ENCODE data around the gene MLST8.
"Not testable (repeated sequence)": the region's sequence is repeated elsewhere in the genome, so short reads cannot be mapped to it uniquely, and the experiment has no call there.

Gene MLST8

DNA sequence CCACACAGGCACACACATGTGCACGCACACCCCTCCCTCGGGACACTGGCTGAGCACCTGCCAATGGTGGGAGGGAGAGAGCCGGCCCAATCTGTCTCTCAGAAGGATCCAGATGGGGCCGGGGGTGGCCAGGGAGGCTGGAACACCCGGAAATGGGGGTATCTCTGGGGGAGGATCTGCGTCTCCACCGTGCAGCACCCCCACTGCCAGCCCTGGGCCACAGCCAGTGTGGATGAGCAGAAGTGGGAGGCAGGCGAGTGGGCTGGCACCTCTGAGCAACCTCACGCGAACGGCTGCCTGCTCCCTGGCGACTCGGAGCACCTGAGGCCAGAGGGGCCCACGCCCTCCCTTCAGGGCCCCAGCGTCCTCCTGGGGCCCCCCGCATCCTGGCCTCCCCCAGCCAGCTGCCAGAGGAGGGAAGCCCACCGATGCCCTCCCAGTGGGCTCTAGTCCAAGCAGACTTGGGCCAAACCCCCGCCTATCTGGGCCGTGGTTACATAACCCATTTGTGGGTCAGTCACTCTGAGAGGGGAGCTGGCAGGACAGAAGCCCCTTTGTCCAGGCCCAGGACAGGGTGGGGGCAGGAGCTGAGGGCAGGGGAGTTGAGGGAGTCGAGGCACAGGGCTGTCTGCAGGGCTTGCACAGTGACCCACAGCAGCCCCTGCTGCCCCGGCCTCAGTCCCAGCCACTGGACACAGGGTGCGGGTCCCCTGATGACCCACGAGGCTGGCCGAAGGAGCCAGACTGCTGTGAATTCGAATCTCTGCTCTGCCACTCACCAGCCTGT lies 14.4 kb upstream of the MLST8 start:
- no peak for DNase-seq

DNA sequence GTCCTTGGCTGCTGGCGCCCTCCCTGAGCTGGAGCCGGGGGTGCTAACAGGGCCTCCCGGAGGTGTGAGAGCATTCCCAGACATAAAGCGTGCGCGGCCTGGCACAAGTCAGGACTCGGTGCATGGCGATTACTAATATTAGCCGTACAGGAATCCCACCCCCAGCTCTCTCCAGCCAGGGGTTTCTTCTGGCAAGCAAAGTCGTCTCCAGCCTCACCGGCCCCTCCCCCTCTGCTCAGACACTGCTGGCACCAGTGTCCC lies 13.9 kb upstream of the MLST8 start:
- no peak for DNase-seq

DNA sequence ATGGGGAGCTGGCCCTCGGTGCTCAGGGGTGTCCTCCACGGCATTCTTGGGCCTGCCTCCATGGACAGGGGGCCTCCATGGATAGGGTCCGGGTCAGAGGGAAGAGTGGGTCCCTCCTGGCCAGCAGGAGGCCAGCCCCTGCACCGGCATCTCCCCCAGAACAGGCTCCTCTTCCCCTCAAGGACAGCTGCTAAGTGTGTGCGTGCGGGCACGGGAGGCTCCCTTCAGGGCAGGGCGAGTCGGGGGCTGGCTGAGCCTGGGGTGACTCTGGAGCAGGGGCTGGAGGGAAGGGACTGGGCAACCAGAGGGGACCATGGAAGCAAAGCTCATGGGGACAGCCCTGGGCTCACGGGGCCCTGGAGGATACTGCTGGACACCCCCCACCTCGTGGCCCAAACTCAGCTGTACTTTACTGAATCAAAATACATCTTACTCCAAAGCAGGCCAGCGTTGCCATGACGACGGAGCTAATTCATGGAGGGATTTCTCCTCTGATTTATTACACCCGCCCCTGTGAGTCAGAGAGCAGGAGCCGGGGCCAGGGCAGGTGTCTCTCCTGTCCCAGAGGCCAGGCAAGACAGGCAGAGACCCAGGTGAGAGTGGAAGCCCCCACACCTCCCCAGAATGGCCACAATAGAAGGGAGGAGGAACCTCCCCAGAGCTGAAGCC lies 11.0 kb upstream of the MLST8 start:
- no peak for DNase-seq

DNA sequence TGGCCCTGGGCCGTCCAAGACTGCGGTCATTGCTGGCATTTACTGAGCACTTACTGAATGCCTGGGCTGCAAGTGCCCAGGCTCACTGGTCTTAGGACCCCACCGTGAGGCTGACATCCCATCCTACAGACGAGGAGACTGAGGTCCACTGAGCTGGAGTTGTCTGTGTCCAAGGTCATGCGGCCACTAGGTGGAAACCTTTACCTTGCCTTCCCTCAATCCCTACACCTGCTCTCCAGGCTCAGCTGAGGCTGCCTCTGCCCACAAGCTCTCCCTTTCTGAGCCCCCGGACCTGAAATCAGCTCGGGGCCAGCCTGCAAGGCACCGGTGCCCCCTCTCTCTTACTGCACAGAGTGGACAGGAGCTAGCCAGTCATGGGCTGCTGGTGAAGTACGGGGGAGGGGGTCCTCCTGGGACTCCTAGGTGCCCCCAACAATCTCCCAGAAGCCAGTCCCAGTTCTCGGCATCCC lies 10.4 kb upstream of the MLST8 start:
- DNase-seq, result peak; percentile 42

DNA sequence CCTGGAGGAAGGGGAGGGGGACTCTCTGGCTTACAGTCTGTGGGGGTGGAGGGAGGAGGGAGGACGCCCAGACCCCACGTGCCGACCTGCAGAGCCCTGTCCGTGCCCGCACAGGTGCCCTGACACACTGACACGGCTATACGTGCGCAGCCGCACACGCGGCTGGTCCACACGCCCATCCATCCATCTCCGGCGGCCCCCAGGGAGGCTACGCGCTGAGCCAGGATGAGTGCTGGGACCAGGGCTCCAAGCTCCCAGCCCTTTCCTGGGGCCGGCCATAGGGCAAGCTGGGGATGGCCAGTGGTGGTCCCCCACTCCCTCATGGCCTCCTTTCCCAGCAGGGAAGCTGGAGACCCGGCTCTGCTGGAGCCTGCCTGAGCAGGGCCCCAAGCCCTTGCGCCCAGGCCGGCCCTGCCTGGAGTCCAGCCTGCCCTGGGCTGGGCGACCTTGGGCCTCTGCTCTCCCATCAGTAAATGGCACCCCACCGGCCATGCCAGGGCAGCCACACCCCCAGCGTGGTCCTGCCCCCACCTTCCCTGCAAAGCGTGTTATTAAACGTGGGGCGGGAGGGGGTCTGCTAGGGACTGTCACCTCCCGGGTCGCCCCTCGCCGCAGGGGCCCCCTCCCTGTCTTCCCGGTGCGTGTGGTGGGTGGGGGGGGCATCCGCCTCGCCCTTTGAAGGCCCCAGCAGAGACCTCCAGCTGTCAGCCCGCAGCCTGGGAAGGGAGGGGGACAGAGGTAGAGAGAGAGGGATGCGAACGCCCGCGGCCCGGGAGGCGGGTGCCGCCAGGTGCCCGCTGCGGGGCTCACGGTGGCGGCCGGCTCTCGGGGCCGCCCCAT lies 9.7 kb upstream of the MLST8 start:
- no peak for DNase-seq

DNA sequence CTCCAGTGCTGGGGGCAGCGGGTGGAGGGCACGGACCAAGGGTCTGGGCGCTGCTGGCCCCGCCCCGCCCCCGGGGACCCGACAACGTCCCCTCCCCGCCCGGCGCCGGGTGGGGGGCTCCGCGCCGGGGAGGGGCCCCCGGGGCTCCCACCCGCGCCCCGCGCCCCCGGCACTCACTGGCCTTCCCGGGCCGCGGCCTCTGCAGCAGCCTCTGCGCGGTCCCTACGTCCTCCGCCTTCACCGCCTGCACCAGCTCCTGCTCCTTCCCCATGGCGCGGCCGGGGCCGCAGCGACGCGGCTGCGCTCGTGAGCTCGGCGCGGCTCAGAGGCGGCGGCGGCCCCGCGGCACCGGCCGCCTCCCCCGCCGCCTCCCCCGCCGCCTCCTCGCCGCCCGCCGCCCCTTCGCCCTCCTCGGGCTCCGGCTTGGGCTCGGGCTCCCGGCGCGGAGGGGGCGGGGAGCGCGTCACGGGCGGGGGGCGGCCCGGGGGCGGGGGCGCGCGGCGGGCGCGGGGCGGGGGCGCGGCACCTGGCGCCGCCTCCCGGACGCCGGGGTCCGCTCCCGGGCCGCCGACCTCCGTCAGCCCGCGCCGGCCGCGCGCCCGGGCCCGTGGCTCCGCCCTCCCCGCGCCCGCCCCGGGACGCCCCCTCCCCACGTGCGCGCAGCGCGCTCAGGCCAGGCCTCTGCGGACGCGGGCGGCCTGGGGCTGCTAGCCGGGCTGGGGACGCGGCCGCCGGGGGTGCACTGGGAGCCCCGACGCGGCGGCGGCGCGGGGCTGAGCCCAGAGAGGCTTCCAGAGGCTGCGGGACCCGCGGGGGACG lies 8.9 kb upstream of the MLST8 start, which contains the start of gene CASKIN1:
CASKIN1 (minus strand) TSS at position 444 of the 819 bp plus-strand sequence; CDS start at position 271, 173 bp downstream.
- DNase-seq, result no peak

DNA sequence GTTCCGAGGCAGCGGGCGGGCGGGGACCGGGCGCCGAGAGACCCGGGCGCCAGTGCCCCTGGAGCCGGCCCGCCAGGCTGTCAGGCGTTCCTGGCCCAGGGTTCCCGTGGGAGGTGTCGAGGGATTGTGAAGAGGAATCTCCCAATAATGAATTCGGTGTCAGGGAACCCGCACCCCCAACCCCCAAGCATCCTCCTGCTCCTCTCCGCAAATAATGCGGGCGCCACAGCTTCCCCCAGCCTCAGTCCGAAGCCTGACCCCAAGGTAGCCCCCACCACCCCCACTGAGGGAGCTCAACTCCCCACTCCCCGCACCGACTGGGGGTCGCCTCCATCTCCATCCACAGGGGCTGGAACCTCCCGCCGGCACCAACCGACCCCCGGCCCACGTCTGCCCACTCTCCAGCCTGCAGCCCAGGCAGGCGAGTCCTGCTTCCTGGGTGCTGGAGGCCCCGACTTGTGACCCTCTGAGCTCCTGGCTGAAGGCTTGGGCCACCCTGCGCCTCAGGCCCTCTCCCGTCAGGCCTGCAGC lies 8.2 kb upstream of the MLST8 start:
- no peak for DNase-seq

DNA sequence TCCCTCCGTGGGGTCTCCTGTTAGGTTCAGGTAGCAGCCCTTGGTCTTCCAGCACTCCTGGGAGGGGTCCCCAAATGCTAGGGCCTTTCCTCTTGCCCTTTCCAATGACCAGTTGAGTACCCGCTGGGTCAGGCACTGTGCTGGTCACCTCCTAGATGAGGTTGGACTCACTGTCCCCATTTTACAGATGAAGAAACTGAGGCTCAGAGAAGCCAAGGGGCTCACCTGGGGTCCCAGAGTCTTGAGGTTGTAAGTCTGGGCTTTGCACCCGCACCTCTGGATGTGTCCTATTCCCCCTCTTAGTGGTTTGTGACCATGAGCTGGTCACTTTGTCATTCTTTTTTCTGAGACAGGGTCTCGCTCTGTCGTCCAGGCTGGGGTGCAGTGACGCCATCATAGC lies 7.5 kb upstream of the MLST8 start:
- DNase-seq, result no peak

DNA sequence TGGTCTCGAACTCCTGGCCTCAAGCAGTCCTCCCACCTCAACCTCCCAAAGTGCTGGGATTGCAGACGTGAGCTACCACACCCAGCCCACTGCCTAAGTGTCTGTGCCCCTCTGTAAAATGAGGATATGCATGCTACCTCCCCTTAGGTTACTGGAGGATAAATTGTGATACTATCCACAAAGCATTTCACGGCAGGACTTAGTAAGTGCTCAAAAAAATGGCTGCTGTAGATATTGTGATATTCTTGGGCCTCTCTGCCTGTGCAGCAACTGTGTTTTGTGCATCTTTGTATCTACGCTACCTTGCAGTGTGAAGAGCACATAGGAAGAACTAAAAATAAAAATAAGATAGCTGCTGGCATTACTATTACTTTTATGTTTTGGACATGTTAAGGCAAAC lies 7.0 kb upstream of the MLST8 start:
- DNase-seq, result no peak

DNA sequence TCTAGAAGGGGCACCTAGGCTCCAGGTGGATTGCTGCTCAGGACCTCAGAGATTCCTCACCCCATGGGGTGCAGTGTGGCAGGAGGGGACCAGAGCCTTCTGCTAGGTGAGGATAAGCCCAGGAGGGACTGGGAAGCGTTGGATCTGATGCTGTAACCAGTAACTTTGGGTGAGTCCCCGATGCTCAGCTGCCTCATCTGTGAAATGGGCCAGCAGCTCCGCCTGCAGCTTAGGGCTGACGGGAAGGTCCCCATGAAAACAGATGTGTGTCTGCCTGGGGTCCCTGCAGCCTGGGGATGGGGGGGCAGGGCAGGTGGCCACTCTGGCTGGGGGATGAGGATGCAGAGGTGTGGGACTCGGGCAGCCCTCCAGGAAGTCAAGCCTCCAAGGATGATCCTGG lies 6.2 kb upstream of the MLST8 start:
- no peak for DNase-seq

DNA sequence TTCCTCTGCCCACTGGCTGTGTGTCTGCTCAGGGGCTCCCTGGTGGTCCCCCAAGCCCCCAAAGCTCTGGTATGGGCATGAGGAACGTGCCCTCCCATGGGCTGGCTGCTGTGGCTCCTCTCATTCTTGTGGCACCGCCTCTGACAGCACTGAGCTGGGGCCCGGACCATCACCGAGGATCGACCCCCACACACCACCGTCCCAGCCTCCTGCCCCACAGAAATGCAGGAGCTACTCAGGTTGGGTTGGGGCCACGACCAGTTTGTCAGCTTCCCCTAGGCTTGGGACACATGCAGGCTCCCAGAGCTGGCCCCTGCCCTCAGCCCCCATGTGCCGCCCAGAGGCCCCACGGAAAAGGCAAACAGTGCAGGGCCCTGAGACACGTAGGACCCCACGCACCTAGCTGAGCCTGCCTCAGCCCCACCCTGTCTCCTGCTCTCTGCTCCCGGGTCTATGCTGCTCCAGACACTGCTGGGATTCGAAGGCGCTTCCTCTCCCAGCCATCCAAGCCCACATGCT lies 5.6 kb upstream of the MLST8 start:
- no peak for DNase-seq

DNA sequence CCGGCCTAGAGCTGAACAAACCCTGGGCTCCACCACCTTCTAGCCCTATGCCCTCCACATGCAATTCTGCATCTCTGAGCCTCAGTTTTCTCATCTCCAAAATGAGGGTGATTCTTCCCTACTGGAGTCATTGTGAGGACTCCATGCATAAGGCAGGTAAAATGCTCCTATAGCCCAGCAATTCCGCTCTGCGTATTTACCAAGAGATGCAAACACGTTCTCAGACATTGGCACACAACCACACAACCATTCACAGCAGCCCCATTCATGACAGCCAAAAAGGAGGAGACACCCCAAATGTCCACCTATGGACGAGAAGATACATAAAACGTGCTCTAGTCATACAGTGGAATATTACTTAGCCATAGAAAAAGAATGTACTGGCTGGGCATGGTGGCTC lies 4.9 kb upstream of the MLST8 start:
- no peak for DNase-seq

DNA sequence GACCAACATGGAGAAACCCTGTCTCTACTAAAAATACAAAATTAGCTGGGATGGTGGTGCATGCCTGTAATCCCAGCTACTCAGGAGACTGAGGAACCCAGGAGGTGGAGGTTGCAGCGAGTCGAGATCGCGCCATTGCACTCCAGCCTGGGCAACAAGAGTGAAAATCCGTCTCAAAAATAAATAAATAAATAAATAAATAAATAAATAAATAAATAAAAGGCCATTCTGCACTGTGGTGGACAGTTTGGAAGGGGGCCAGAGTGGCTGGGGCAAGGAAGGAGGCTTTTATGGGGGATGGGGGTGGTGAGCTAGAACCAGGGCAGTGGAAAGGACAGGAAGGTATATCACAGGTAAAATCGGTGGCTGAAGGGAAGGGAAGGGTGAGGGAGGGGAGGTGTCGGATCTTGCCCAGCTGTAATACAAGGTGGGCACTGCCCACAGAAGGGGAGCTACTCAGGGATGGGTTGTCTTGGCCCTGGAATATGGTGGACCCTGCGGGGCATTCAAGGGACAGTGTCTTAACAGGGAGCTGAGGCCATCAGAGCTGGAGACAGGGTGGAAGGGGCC lies 2.0 kb upstream of the MLST8 start:
- not testable (repeated sequence) for DNase-seq

DNA sequence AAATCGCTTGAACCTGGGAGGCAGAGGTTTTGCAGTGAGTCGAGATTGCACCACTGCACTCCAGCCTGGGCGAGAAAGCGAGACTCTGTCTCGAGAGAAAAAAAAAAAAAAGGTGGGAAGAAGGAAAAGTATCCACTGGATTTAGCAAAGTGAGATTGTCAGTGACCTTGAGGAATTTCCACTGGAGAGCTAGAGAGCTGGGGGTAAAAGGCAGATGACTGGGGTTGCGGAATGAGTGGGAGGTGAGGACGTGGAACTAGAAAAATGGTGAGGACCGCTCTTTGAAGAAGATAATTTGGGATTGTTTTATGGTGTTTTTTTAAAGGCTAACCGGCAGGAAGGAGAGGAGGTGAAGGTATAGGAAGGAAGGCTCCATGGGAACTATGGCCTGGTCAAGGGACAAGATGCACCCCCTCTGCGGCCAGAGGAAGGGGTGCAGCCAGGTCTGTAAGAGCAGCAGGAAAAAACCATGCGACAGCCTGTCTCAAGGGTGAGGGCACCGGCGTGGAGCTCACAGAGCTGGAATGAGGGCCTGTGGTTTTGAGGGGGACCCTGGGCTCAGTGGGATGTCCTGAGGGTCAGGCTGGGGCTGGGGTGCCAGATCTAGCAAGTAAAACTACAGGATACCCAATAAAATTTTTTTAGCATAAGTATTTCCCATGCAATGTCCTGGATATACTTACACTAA lies 694 bp upstream of the MLST8 start:
- DNase-seq, result no peak

DNA sequence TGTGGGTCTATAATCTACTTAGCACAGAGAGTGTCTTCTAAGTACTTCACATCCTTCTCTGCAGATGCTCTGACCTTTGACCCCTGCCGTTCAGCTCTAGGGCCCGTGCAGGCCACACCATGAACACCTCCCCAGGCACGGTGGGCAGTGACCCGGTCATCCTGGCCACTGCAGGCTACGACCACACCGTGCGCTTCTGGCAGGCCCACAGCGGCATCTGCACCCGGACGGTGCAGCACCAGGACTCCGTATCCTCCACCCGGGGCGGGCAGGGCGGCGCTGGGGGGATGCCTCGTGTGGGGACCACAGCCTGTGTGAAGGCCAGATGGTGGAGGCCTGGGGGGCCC lies 686 bp downstream of the MLST8 start:
- no peak for DNase-seq

DNA sequence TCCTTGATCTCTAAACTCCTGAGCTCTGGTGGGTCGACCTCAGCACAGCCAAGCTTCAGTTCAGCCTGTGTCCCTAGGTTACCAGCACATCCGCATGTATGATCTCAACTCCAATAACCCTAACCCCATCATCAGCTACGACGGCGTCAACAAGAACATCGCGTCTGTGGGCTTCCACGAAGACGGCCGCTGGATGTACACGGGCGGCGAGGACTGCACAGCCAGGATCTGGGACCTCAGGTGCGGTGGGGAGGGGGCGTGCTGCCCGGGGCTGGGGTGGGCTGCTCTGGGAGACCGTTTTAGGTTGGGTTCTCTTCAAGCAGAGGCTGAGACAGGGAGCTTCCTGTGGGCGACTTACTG lies 1.1 kb downstream of the MLST8 start:
- no peak for DNase-seq

DNA sequence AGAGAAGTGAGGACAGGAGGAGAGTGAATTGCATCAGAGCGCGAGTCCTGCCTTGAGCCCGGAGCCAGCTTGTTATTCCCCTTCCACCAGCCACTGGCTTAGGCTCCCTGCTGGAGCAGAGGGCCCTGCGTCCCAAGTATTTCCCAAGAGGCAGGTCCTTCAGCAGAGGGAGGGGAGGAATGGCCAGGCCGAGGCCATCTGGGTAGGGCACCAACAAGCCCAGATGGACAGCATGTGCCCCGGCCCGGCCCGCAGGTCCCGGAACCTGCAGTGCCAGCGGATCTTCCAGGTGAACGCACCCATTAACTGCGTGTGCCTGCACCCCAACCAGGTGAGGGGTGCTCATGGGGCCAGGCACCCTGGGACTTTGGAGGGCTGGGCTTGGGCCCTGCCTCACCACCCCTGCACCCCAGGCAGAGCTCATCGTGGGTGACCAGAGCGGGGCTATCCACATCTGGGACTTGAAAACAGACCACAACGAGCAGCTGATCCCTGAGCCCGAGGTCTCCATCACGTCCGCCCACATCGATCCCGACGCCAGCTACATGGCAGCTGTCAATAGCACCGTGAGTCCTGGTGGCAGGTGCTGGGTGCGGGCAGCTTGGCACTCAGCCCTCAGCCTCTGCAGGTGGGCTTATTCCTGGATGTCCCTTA lies 1.7 kb downstream of the MLST8 start:
- no peak for DNase-seq

DNA sequence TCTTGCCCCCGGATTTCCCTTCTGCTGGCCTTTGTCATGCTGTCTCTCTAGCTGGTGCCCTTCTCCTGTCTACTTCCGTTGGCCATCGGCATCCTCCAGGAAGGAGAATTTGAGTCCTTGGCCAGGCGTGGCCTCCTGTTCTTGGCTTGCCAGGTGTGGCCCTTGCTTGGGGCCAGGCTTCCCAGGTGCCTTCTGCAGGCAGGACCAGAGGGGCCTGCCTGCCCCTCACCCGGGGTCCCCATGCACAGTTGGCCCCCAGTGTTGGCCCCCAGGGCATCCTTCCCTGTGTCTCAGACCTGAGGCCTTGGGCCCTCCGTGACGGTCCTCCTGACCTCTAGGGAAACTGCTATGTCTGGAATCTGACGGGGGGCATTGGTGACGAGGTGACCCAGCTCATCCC lies 2.6 kb downstream of the MLST8 start:
- no peak for DNase-seq

DNA sequence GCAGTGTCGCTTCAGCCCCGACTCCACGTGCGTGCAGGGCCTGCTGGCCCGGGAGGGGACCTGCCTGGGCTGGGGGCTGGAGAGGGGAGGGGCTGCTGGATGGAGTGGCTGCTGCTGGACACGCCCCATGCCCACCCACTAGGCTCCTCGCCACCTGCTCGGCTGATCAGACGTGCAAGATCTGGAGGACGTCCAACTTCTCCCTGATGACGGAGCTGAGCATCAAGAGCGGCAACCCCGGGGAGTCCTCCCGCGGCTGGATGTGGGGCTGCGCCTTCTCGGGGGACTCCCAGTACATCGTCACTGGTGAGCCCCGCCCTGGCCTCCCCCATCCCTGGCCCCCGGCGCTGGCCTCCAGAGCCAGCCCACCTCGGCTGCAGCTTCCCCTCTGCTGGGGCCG lies 3.1 kb downstream of the MLST8 start:
- DNase-seq, result no peak

DNA sequence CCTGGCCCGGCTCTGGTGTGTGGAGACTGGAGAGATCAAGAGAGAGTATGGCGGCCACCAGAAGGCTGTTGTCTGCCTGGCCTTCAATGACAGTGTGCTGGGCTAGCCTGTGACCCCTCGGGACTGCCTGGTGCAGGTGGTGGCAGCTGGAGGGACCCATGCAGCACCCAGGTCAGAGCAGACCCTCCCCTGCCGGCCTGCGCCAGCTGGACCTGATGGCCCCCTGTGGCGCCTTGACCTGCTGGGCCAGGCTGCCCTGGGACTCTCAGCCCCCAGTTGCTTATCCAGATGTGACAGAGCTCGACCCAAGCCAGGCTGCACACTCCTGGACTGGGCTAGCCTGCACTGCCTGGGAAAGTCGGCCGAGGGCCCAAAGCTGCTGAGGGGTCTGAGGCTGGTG lies 3.5 kb downstream of the MLST8 start:
- DNase-seq, result no peak
